GM19193 (cell line): Measurements from ENCODE around the gene GALNT2.
A peak's percentile ranks its signal among the peaks of the same experiment; 100 is the strongest.

Experiments
- POLR2A ChIP-seq: IDR thresholded peaks from 4 replicates; pipeline ENCODE4 v1.6.1; 2011; ENCODE audit not compliant: insufficient read depth, insufficient read length; ENCODE audit errors: extremely low read depth

The GALNT2 gene

DNA sequence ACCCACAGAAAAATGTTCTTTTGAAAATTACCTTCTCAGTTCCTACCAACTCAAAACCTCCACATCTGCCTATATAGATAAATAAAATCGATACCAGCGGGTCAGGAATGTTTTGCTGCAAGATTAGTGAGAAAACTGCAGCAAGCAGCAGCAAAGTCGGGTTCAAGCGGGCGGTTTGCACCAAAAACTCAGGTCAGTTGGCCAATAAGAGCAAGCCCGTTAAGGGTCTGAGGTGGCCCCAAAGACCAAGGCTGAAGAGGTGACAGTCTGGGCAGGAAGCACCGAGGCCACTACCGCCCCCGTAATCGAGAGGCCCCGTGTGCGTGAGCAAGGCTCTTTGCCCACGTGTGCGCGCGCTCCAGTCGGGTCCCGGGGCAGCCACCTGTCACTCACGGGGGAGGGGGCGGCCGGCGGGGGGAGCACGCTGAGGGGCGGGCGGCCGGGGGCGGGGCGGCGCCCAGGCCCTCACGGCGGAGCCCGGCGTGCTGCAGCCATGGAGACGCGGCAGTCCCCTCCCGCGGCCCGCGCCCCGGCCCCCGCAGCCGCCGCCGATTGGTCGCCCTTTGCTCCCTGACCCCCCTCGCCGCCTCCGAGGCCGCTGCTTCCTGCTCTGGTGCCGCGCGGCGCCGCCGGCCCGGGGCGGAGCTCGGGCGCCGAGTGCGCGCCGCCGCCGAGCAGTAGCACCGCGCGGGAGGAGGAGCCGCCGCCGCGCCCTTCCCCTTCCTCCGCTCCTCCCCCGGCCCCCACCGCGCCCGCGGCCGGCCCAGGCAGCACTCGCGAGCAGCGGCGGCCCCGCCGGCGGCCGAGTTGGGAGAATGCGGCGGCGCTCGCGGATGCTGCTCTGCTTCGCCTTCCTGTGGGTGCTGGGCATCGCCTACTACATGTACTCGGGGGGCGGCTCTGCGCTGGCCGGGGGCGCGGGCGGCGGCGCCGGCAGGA, at the start of gene GALNT2:
Gene GALNT2, plus strand, starts transcription at position 773 of the 939 bp plus-strand sequence. Its CDS starts 43 bp downstream, at position 816.
- TF ChIP-seq POLR2A: peak; percentile 81

DNA sequence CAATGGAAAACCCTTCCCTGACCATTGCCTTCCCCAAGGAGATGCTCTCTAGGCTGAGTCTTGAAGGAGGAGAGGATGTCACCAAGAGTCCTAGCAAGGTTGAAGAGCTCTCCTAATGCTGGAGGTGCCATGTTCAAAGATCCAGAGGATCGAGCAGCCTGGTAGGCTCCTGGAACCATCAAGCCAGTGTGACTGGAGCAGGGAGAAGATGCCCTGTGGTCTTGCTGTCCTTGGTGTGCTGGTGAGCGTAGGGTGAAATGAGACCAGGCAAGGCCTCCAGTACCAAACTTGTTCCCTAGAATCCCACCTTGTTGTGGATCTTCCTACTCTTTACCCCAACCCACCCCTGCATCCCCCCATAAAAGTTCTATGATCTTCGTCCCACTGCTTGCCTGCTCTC, 46.6 kb upstream of the GALNT2 start:
- TF ChIP-seq POLR2A: no peak

DNA sequence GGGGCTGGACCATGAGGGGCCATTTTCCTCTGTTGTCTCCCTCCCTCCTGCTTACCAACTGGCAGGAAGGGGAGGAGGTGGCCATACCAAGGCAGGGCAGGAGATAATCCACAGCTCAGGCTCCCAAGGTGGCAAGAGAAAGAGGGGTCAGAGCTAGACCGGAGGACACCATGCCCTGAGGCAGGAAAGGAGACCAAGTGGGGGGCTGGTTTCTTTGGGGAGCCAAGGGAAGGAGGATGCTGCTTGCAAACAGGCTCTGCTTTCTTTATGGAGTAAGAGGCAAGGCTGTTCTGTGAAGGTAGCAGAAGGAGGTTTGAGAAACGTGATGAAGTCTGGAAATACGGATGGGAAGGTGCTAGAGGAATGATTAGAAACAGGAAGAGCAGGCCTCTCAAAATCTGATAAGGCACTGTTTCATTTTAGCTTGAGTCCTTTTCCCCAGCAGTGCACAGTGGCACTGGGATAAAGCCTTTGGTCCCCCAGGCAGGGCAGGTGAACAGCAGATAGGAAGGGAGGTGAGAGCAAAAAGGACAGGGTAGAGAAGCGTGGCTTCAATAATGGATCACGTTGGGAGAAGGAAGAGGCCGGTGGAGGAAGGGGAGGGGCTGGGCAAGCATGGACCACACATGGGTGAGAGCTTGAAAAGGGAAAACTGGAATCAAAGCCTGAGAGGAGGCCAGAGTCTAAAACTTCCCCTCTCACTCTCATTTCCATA, 44.2 kb upstream of the GALNT2 start:
- TF ChIP-seq POLR2A: no peak

DNA sequence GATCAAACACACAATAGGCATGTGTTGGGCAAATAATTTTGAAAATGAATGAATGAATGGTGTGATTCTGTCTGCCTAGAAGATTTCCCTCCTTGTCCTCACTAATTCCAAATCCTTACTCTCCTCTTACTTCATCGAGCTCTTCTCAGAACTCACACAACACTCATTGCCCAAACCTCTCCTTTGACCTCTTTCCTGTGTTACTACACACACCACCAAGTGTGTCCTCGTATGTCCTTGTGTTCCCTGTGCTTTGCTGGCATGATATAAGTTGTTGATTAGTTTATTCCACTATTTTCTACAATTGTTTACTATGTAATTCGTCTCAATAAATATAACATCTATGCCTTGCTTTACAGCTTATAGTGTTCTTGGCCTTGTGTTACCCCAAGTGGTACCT, 41.4 kb upstream of the GALNT2 start:
- TF ChIP-seq POLR2A: no peak

DNA sequence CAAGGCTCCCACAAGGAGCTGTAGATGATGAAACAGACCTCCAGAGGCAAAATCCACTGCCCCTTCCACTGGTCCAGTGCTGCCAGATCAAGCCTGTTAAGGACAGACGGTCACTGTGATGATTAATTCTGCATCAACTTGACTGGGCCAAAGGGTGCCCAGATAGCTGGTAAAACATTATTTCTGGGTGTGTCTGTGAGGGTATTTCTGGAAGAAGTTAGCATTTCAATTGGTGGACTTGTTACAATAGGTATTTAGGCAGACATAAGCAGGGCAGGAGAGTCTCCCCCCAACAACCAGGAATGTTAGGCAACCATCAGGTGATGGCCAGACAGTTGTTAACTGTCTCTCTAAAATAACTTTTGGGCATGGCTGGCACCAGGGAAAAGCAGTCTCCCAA, 40.9 kb upstream of the GALNT2 start:
- no peak for TF ChIP-seq POLR2A

DNA sequence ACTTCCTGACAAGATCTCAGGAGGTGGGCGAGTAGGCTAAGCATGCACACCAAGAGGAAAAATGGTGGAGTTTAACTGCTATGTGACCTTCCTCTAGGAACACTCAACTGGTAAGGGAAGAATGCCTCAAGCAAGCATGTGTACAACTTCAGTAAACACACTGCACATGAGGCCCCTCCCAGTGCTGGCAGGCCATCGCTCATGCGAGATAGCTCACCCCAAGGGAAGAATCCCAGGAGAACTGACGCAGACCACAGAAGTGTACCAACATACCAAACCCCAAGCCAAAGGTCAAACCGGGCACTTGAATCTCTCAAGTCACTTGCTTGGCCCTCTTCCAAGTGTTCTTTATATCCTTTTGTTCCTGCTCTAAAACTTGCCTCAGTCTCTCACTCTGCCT, 40.5 kb upstream of the GALNT2 start:
- TF ChIP-seq POLR2A: no peak

DNA sequence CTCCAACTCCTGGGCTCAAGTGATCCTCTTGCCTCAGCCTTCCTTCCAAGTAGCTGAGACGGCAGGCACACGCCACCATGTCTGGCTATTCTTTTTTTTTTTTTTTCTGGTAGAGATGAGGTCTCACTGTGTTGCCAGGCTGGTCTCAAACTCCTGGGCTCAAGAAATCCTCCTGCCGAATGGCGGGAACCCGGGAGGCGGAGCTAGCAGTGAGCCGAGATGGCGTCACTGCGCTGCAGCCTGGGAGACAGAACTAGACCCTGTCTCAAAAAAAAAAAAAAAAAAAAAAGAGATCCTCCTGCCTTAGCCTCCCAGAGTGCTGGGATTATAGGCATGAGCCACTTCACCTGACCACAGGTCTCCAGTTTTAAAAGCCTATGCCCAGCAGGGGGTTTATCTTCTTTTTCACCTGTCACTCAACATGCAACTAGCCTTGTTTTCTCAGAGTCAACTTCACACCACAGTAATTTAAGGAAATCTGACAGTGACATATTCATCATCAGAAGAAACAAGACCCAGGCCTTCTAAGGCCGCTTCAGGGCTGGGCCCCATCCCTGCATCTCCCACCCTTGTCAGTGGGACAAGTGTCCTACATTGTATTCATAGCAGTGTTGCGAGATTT, 38.3 kb upstream of the GALNT2 start:
- TF ChIP-seq POLR2A: no peak

DNA sequence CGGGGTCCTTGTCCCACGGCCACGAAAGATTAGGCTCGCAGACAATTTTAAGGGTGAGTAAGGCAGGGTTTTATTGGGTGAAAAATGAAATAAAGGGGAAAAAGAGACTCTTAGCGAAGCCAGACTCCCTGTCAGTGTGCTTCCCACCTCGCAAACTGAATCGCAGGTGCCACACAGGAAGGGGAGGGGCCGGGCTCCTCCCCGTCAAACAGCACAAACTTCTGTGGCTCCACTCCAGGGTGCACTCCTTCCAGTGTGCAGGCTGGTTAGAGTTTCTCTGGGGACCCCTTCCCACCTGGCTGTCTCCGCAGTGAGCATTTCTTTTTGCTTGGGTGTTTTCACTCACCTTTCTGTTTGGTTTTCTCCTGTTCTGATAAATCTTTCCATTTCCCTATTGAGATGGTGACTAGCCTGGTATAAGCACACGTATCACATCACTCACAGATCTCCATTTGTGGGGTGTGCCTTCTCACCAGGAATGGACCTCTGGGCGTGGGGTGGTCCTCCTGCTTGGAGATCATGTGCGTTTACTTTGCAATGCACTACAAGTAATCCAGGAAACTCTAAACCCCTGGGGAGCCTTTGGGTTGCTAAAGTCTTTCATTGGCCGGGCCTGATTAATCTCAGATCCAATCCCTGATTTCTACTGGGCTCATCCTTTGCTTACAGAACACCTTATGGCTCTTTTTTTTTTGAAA, 37.6 kb upstream of the GALNT2 start:
- no peak for TF ChIP-seq POLR2A

DNA sequence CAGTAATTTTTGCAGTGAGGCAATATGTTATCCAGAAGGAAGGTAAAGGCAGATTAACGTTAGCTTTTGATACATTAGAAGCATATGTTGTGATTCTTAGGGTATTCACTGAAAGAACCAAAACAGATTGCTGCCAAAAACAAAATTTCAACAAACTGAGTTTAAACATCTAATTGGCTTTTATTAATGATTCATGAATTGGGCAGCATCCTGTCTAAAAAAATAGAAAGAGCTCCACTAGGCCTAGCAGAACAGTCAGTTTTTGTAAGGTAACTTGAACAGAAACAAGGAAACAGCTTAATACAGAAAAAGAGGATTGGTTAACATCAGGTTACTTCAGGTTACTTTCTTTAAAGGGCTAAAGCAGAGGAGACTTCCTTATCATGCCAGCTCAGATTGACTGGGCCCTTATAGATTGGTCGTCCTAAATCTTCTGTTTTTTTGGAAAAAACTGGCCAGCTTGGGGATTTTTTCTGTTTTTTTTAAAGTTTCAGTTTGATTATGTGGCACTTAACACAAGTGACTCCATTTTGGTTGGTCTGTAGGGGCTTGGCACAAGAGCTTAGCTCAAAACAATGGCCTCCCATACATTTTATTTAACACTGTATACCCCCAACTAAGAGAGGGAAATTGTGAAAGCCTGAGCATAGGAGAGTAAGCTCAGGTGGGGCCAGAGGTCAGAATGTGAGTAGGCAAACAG, 36.8 kb upstream of the GALNT2 start:
- TF ChIP-seq POLR2A: no peak

DNA sequence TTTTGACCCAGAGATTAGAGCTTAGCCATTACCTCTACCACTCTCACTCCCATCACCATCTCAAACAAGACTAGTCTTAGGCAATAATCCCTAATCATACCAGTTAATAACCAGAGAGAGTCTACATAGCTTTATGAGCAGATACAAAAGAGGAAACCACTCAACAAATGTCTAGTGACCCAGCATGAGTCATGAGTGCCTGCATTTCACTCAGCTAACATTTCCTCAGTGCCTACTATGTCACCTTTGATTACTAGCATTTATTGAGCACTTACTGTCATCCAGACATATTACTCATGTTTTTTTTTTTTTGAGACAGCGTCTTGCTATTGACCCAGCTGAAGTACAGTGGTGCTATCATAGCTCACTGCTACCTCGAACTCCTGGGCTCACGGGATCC, 35.9 kb upstream of the GALNT2 start:
- no peak for TF ChIP-seq POLR2A

DNA sequence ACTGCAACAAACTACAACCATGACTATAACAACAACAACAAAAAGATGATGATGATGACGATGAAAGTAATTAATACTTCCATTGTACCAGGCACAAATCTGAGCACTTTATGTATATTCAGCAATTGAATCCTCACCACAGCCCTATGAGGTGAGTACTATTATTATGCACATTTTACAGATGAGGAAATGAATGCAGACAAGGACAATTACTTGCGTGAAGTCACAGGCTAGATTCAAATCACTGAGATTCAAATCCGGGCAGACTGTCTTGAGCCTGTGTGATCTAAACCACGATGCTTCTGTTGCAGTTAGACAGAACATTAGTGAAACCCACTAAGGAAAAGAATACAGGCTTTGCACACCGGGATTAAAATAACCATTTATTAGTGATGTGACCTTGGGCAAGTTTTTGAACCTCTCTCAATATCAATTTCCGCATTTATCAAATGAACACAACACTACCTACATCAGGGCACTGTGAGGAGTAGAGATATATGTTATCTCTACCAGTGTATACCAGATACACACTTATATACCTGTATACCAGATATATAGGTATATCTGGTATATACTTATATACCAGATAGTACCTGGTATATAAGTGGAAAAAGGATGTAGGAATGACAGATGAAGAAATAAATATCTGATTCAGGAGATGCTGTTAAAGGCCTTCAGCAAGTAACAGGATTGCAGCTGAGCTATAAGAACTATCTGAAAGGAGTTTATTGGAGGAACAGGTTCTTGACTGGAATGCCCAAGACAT, 34.3 kb upstream of the GALNT2 start:
- no peak for TF ChIP-seq POLR2A

DNA sequence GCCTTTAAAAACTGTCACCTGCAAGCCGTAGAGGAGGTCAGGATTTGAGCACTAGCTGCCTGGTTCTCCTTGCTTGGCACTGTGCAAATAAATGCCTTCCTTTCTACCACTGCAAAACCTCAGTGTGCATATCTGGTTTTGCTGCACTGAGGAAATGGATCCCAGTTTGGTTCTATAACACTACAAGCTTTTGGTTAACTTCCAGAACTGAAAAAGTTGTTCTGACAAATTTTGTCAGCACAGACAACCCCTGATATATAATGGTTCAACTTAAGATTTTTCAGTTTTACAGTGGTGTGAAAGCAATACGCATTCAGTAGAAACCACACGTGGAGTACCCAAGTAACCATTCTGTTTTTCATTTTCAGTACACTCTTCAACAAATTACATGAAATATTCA, 29.8 kb upstream of the GALNT2 start:
- no peak for TF ChIP-seq POLR2A

DNA sequence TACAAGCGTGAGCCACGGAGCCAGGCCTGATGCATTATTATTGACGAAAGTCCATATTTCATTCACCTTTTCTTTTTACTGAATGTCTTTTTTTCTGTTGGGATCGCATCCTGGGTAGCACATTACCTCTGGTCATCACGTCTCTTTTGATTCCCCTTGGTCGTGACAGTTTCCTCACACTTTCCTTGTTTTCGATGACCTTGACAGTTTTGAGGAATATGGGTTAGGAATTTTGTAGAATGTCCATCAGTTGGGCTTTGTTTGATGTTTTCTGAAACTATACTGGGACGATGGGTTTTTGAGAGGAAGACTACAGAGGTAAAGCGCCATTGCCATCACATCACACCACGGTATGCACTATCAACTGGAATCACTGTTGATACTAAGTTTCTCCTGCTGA, 26.6 kb upstream of the GALNT2 start:
- TF ChIP-seq POLR2A: no peak

DNA sequence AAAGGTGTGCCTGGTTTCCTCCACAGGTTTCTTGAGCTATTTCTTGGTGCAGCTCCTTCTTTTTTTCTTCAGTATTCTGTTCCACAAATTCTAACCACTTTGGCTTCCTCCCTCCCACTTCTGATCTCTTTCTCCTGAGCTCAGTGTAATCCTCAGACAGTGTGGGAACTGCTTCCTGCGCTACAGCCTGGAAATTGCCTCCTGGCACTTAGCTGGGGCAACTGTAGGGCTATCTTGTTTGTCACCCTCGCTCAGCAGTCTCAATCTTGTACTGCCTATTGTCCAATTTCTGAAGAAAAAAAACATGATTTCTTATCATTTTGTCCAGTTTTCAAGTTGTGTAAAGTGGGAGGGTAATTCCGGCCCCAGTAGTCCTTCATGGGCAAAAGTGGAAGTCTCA, 24.0 kb upstream of the GALNT2 start:
- no peak for TF ChIP-seq POLR2A
